ENCODE data around the gene CDC42BPA.

DNA sequence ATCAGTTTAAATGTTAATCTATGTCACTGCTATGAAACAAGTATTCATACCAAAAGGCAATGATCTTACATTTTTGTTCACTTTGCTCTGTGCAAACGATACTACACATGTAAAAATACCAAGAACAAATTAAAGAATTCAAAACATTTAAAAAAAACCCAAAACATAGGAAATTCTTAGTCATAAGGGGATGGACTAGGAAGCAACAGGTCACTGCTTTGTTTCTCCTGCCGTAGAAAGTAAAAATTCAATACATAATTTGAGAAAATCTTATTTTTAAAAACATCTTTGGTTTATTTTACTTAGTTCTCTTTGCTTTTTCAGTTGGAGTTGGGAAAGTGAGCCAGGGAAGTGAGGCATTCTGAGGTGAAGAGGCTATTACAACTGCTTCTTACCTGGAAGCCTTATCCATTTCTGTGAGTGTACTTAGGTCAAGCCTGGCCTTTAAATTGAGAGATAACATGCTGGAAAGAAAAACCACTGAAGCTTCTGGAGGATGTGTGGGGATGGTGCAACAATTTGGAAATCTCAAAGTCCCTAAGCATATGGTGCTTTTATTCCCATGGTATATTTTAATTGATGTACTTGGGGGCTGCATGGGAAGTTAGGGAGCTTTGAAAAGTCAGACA lies 183.5 kb downstream of the CDC42BPA start:
- TF ChIP-seq EZH2 (IDR thresholded peaks at IDR 0.05) (no peak), POLR2AphosphoS5 (IDR thresholded peaks at IDR 0.05; ENCODE audit: borderline replicate concordance, low read depth, low read length) (no peak), FOXP2 (optimal IDR thresholded peaks at IDR 0.05; ENCODE audit: control extremely low read depth, extremely low read length, insufficient read depth) (no peak)

Data from SK-N-MC (cell line).